H1 (cell line): ENCODE results near the gene CCDC93. TPM values are rescaled to one million over a fixed set of nuclear protein-coding genes. Genes with fewer than 3 reads are reported as not detected.

Source experiments
- CBX8 ChIP-seq: fragments of 300-800, 300-1000 bp; sonication (generic); IDR thresholded peaks from 2 replicates; pipeline ENCODE4 v1.7.1; 2016; ENCODE audit warnings: low read depth, low read length, borderline replicate concordance
- polyA plus RNA-seq, 7 experiments: library from polyadenylated mRNA; depleted of rRNA in 3 of 7; stranded (reverse) in 5 of 7; unstranded in 2 of 7; fragments of >200 nt in 5 of 7; fragments of 200-250 nt in 2 of 7; gene quantifications; 1 replicate in 5 of 7; 2 replicates in 1 of 7; 4 replicates in 1 of 7; pipeline versions ENCODE4 v1.2.1 to v1.2.3, GENCODE V29; 2011 to 2013; ENCODE audit warnings: missing spikeins in 2 of 7, mixed read lengths in 2 of 7
- total RNA-seq: library from RNA; stranded (reverse); fragmentation: NEBNext Ultra II Directional; extraction: Animal tissue kit (Norgen Biotek cat#: 25700); gene quantifications from 2 replicates; pipeline ENCODE4 v1.2.1, GENCODE V29; 2021

CCDC93 gene
- total and polyA plus RNA-seq, 2 of the 8 experiments (the other 6 are each of a cell fraction or from before 2014, with no cell fraction given): 5.5 to 18.0 TPM

DNA sequence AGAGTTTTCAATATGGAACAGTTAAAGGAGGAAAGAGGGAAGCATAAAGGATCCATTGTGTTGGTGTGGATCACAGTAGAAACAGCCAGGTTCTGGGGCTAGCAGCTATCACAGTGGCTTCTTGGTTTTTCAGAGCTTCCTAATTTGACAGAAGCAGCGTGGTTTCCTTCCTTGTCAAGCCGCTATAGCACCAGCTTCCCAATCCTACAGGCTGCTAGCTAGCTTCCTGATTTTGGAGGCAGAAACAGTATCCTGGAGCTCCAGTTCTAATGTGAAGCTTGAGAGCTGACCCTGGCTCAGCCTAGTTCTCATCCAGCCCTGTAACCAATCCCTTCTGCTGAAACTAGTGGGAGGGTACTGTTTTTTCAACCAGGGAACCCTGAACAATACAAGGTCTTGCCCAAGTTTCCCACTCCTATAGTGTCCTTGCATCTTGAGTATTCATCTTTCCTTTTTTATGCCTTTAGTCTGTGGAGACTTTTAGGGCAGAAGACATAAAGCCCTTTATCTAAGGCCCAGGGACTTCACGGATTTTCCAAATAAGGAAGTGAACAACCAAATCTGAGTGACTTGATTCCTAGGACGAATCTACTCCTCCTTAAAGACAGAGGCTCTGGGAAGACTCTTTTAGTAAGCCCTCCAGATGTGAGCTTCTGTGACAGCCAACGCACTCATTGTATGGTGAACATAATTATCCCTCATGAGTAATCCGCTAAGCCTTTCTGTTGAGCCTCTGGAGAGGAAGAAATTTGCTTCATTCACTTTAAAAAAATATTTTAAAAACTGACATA is 33.8 kb downstream of the CCDC93 start (continued):
- no peak for TF ChIP-seq CBX8
